HepG2 (cell line): Measurements from ENCODE around the gene SFTPB. TPM values are rescaled to one million over a fixed set of nuclear protein-coding genes. Genes with fewer than 3 reads are reported as not detected.

Experiments
- ATAC-seq: fragments of 200-7000 bp; cut with Tn5 transposase; 3 replicates; pipeline ENCODE4 v1.9.1; 2020; ENCODE audit warnings: mild to moderate bottlenecking, moderate library complexity
- BruUV-seq: library from RNA; stranded (reverse); fragments of 400-500 nt; replicated peaks from 2 replicates; lab custom pipeline; 2021; lab: Mats Ljungman, UMichigan
- CTCF ChIA-PET: fragments of 300-600 bp; formaldehyde crosslinking; extraction: SDS; loops from one replicate; lab custom pipeline; 2021; ENCODE audit warnings: low total read pairs, inconsistent platforms, low intra/inter-chr PET ratio; lab: Yijun Ruan, JAX
- POLR2A ChIA-PET: fragments of 350-600 bp; sonication (Branson Sonifier 250); formaldehyde crosslinking; loops from one replicate; lab custom pipeline; 2020; ENCODE audit warnings: antibody characterized with exemption, inconsistent platforms; lab: Yijun Ruan, JAX
- DNase-seq: peaks from one replicate; pipeline ENCODE4 v3.0.0-alpha.2; 2015; ENCODE audit warnings: low spot score
- FAIRE-seq: peaks from 3 replicates; lab custom pipeline; 2011; peaks lifted over from hg19 to GRCh38; lab: Jason Lieb, UNC
- H2AFZ ChIP-seq: one replicate; pipeline ENCODE4 v1.6.1; 2011; ENCODE audit warnings: low read length, inconsistent platforms
- H3K27ac ChIP-seq: fragments of 300-600 bp; 3 replicates; pipeline ENCODE4 v1.8.0; 2011; ENCODE audit warnings: mixed run types, mild to moderate bottlenecking, mixed read lengths, low read length, inconsistent platforms; ENCODE audit not compliant: insufficient read depth; ENCODE audit errors: extremely low read length
- H3K27me3 ChIP-seq, 2 experiments: fragments of 200-600 bp in 1 of 2; 2 replicates in 1 of 2; 3 replicates in 1 of 2; pipeline versions ENCODE4 v1.6.0 to v1.8.0; 2011; ENCODE audit warnings: low read length in 2 of 2, mild to moderate bottlenecking in 2 of 2, moderate library complexity in 2 of 2, inconsistent platforms in 1 of 2; ENCODE audit not compliant: insufficient read depth in 2 of 2, control insufficient read depth in 1 of 2
- H3K36me3 ChIP-seq, 2 experiments: fragments of 200-600 bp in 1 of 2; replicated peaks in 1 of 2; 2 replicates in 1 of 2; 3 replicates in 1 of 2; pipeline versions ENCODE4 v1.5.1 to v1.8.0; 2011; ENCODE audit warnings: low read length in 2 of 2, inconsistent platforms in 1 of 2; ENCODE audit not compliant: insufficient read depth in 2 of 2, control insufficient read depth in 1 of 2
- H3K4me1 ChIP-seq: 2 replicates; pipeline ENCODE4 v1.5.1; 2012; ENCODE audit warnings: low read length, inconsistent platforms; ENCODE audit not compliant: insufficient read depth
- H3K4me2 ChIP-seq: 2 replicates; pipeline ENCODE4 v1.6.0; 2011; ENCODE audit warnings: low read depth, low read length, inconsistent platforms
- H3K4me3 ChIP-seq, 3 experiments: fragments of 200-600 bp in 1 of 3; sonication (generic), shearing (Covaris generic) in 1 of 3; replicated peaks in 1 of 3; 2 replicates each; pipeline ENCODE4 v1.5.1; 2011 to 2016; ENCODE audit warnings: low read length in 3 of 3, inconsistent platforms in 2 of 3, low read depth in 2 of 3, mild to moderate bottlenecking in 2 of 3, control low read depth in 1 of 3, mixed read lengths in 1 of 3; ENCODE audit not compliant: insufficient read depth in 1 of 3
- H3K79me2 ChIP-seq: one replicate; pipeline ENCODE4 v1.6.1; 2011; ENCODE audit warnings: low read length, inconsistent platforms; ENCODE audit not compliant: insufficient read depth
- H3K9ac ChIP-seq: 2 replicates; pipeline ENCODE4 v1.6.0; 2011; ENCODE audit warnings: mild to moderate bottlenecking, low read depth, low read length, inconsistent platforms; ENCODE audit not compliant: insufficient read depth
- H3K9me3 ChIP-seq: 2 replicates; pipeline ENCODE4 v1.5.1; 2012; ENCODE audit warnings: mild to moderate bottlenecking, low read length
- H4K20me1 ChIP-seq: 2 replicates; pipeline ENCODE4 v1.6.0; 2011; ENCODE audit warnings: inconsistent platforms, mild to moderate bottlenecking, low read length, moderate library complexity; ENCODE audit not compliant: insufficient read depth
- FOXA1 ChIP-seq, 2 experiments: fragments of 450-650 bp in 1 of 2; sonication (generic) in 1 of 2; formaldehyde crosslinking in 1 of 2; IDR thresholded peaks; 2 replicates each; pipeline versions ENCODE4 v1.4.0 to v1.6.1; 2016 to 2020; ENCODE audit warnings: missing genetic modification reagents in 1 of 2
- FOXC1 ChIP-seq: sonication (generic); formaldehyde crosslinking; IDR thresholded peaks from 2 replicates; pipeline ENCODE4 v1.8.0; 2022; ENCODE audit warnings: mild to moderate bottlenecking, missing genetic modification reagents, borderline replicate concordance
- KLF9 ChIP-seq: IDR thresholded peaks from 2 replicates; pipeline ENCODE4 v1.6.1; 2016; ENCODE audit warnings: low read depth
- MTA1 ChIP-seq: sonication (generic); formaldehyde crosslinking; IDR thresholded peaks from 2 replicates; pipeline ENCODE4 v1.4.0; 2020; ENCODE audit warnings: missing genetic modification reagents, mild to moderate bottlenecking, borderline replicate concordance
- PAF1 ChIP-seq: IDR thresholded peaks from 2 replicates; pipeline ENCODE4 v1.6.1; 2016; ENCODE audit warnings: missing genetic modification reagents, missing compliant biosample characterization
- PHF5A ChIP-seq: IDR thresholded peaks from one replicate; pipeline ENCODE4 v1.6.1; 2018; ENCODE audit warnings: low read depth, missing genetic modification reagents; ENCODE audit not compliant: unreplicated experiment
- PLRG1 ChIP-seq: fragments of 450-650 bp; conservative IDR thresholded peaks from 2 replicates; pipeline ENCODE4 v1.6.1; 2016
- RBM39 ChIP-seq: fragments of 200-400 bp; formaldehyde crosslinking; IDR thresholded peaks from one replicate; pipeline ENCODE4 v1.6.1; 2018; ENCODE audit warnings: antibody characterized with exemption, mild to moderate bottlenecking, low read depth, low read length; ENCODE audit not compliant: poor library complexity, severe bottlenecking
- SMYD3 ChIP-seq: sonication (generic); formaldehyde crosslinking; IDR thresholded peaks from 2 replicates; pipeline ENCODE4 v1.8.1; 2023; ENCODE audit warnings: mild to moderate bottlenecking, missing genetic modification reagents
- TAF1 ChIP-seq: sonication (generic); formaldehyde crosslinking; IDR thresholded peaks from 2 replicates; pipeline ENCODE4 v1.4.0; 2020; ENCODE audit warnings: missing genetic modification reagents
- TMF1 ChIP-seq: sonication (generic); formaldehyde crosslinking; IDR thresholded peaks from 2 replicates; pipeline ENCODE4 v1.8.1; 2022; ENCODE audit warnings: low read depth, missing genetic modification reagents
- YY1 ChIP-seq: IDR thresholded peaks from 2 replicates; pipeline ENCODE4 v1.6.1; 2011; ENCODE audit warnings: low read length, low read depth, moderate library complexity, mild to moderate bottlenecking; ENCODE audit not compliant: insufficient read depth, insufficient replicate concordance
- ZSCAN12 ChIP-seq: sonication (generic); formaldehyde crosslinking; IDR thresholded peaks from 2 replicates; pipeline ENCODE4 v1.9.0; 2021; ENCODE audit warnings: mild to moderate bottlenecking, missing genetic modification reagents
- WGBS: methylation state at CpG from one replicate; pipeline ENCODE4 v1.1.6; 2017; ENCODE audit warnings: low lambda C conversion rate; 5-methylcytosine and 5-hydroxymethylcytosine counted together
- in situ Hi-C: cut with HindIII; loops from 2 replicates; pipeline ENCODE4 v1.10.0; 2017; ENCODE audit warnings: low pct_unique_long_range_greater_than_20kb; ENCODE audit not compliant: extremely low pct_ligation_motif_present
- intact Hi-C: fragments of 100-400 bp; cut with micrococcal nuclease; formaldehyde crosslinking; loops from one replicate; pipeline ENCODE4 v1.10.0; 2022; ENCODE audit not compliant: unreplicated experiment
- polyA plus RNA-seq, 8 experiments: library from polyadenylated mRNA; depleted of rRNA in 3 of 8; stranded (reverse) in 7 of 8; unstranded in 1 of 8; fragments of >200 nt; fragmentation: Illumina TruSeq in 4 of 8; extraction: Trizol in 4 of 8; gene quantifications; 2 replicates each; pipeline versions ENCODE4 v1.2.1 to v1.2.3, GENCODE V29; 2011 to 2016; ENCODE audit warnings: low read depth in 4 of 8, missing spikeins in 1 of 8, mixed read lengths in 1 of 8; ENCODE audit not compliant: insufficient read depth in 1 of 8
- total RNA-seq, 5 experiments: library from RNA; depleted of rRNA; stranded (reverse); fragments of >200 nt; fragmentation: Illumina TruSeq; extraction: Trizol; gene quantifications; 2 replicates each; pipeline ENCODE4 v1.2.3, GENCODE V29; 2016; ENCODE audit warnings: low read depth in 1 of 5
- TF ChIP-seq, protein P1 (sequence below): sonication (generic); formaldehyde crosslinking; conservative IDR thresholded peaks from 2 replicates; pipeline ENCODE4 v1.4.0; 2020; ENCODE audit warnings: missing genetic modification reagents
- TF ChIP-seq, protein P2 (sequence below): sonication (generic); formaldehyde crosslinking; conservative IDR thresholded peaks from 2 replicates; pipeline ENCODE4 v1.8.0; 2022; ENCODE audit warnings: missing genetic modification reagents
- TF ChIP-seq, protein P3 (sequence below): sonication (generic); formaldehyde crosslinking; IDR thresholded peaks from 2 replicates; pipeline ENCODE4 v1.5.0; 2020; ENCODE audit warnings: missing genetic modification reagents, mild to moderate bottlenecking, borderline replicate concordance
- TF ChIP-seq, protein P4 (sequence below): sonication (generic); formaldehyde crosslinking; IDR thresholded peaks from 2 replicates; pipeline ENCODE4 v1.8.1; 2023; ENCODE audit warnings: mild to moderate bottlenecking, missing genetic modification reagents

SFTPB gene
- total and polyA plus RNA-seq, 2 of the 13 experiments (the other 11 are each of a cell fraction or from before 2014, with no cell fraction given), result not detected

DNA sequence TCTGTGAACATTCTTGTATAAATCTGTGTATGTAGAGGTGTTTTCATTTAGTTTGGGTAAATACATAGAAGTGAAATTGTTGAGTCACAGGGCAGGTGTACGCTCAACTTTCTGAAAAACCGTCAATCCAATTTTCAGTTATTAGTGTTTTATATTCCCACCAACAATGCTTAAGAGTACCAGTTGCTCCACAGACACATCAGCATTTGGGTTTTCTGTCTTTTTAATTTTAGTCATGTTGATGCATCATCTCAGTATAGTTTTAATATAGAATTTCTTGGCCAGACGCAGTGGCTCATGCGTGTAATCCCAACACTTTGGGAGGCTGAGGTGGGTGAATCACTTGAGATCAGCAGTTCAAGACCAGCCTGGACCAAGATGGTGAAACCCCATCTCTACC lies 22.9 kb upstream of the SFTPB start:
- no peaks in the 10 kb centered on the region for H3K4me1 ChIP-seq
- CTCF ChIA-PET, result no interaction called here
- FAIRE-seq (no peak), ATAC-seq (no peak), DNase-seq (no peak)
- no peak overlapping the region for H2AFZ ChIP-seq
- H4K20me1 ChIP-seq, result no peaks in the 10 kb centered on the region
- WGBS, result 50% methylated on average over 4 of the region's 4 CpGs
- intact Hi-C loops, result no loop called here
- H3K27ac ChIP-seq, result no peak overlapping the region
- TF ChIP-seq, protein P1, sequence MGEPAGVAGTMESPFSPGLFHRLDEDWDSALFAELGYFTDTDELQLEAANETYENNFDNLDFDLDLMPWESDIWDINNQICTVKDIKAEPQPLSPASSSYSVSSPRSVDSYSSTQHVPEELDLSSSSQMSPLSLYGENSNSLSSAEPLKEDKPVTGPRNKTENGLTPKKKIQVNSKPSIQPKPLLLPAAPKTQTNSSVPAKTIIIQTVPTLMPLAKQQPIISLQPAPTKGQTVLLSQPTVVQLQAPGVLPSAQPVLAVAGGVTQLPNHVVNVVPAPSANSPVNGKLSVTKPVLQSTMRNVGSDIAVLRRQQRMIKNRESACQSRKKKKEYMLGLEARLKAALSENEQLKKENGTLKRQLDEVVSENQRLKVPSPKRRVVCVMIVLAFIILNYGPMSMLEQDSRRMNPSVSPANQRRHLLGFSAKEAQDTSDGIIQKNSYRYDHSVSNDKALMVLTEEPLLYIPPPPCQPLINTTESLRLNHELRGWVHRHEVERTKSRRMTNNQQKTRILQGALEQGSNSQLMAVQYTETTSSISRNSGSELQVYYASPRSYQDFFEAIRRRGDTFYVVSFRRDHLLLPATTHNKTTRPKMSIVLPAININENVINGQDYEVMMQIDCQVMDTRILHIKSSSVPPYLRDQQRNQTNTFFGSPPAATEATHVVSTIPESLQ (CRISPR knock-in tag), result no peak
- no peak for TF ChIP-seq KLF9 (CRISPR knock-in tag)
- no peak for TF ChIP-seq FOXA1 (IDR thresholded peaks at IDR 0.05)
- no peak for TF ChIP-seq FOXA1 (CRISPR knock-in tag; IDR thresholded peaks at IDR 0.05)
- TF ChIP-seq PAF1 (CRISPR knock-in tag), result no peak
- TF ChIP-seq MTA1 (CRISPR knock-in tag), result no peak
- no peak for TF ChIP-seq ZSCAN12
- no peak for TF ChIP-seq SMYD3 (CRISPR knock-in tag)
- TF ChIP-seq, protein P2, sequence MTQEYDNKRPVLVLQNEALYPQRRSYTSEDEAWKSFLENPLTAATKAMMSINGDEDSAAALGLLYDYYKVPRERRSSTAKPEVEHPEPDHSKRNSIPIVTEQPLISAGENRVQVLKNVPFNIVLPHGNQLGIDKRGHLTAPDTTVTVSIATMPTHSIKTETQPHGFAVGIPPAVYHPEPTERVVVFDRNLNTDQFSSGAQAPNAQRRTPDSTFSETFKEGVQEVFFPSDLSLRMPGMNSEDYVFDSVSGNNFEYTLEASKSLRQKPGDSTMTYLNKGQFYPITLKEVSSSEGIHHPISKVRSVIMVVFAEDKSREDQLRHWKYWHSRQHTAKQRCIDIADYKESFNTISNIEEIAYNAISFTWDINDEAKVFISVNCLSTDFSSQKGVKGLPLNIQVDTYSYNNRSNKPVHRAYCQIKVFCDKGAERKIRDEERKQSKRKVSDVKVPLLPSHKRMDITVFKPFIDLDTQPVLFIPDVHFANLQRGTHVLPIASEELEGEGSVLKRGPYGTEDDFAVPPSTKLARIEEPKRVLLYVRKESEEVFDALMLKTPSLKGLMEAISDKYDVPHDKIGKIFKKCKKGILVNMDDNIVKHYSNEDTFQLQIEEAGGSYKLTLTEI, result no peak
- no peak for TF ChIP-seq FOXC1
- no peak for TF ChIP-seq TAF1 (CRISPR knock-in tag)
- no peak for TF ChIP-seq PHF5A (CRISPR knock-in tag)
- no peak for TF ChIP-seq YY1
- no peak for TF ChIP-seq RBM39
- no peak for TF ChIP-seq TMF1 (CRISPR knock-in tag)
- TF ChIP-seq PLRG1, result no peak
- TF ChIP-seq, protein P3, sequence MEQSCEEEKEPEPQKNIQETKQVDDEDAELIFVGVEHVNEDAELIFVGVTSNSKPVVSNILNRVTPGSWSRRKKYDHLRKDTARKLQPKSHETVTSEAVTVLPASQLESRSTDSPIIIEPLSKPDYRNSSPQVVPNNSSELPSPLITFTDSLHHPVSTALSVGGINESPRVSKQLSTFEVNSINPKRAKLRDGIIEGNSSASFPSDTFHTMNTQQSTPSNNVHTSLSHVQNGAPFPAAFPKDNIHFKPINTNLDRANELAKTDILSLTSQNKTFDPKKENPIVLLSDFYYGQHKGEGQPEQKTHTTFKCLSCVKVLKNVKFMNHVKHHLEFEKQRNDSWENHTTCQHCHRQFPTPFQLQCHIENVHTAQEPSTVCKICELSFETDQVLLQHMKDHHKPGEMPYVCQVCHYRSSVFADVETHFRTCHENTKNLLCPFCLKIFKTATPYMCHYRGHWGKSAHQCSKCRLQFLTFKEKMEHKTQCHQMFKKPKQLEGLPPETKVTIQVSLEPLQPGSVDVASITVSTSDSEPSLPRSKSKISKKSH (CRISPR knock-in tag), result no peak
- TF ChIP-seq, protein P4, sequence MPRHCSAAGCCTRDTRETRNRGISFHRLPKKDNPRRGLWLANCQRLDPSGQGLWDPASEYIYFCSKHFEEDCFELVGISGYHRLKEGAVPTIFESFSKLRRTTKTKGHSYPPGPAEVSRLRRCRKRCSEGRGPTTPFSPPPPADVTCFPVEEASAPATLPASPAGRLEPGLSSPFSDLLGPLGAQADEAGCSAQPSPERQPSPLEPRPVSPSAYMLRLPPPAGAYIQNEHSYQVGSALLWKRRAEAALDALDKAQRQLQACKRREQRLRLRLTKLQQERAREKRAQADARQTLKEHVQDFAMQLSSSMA (CRISPR knock-in tag), result no peak
- H3K79me2 ChIP-seq, result no peaks in the 10 kb centered on the region
- in situ Hi-C loops, result no loop called here
- peaks cover 11 to 42% of the 10 kb centered on the region in 2 experiments; a peak in 4 of 5 replicates for H3K27me3 ChIP-seq
- no peak overlapping the region for H3K9ac ChIP-seq
- H3K36me3 ChIP-seq, result no peaks in the 10 kb centered on the region
- POLR2A ChIA-PET, result no interaction called here
- no peak overlapping the region for H3K4me2 ChIP-seq
- no peaks in the 10 kb centered on the region for H3K9me3 ChIP-seq
- no TSS peak for BruUV-seq
- no peak overlapping the region for H3K4me3 ChIP-seq
